Tibial artery (tissue), 4 donors: Measurements from ENCODE around the gene KEL.

Experiments used
- DNase-seq, 2 donors: peaks; one replicate each; pipeline ENCODE4 v3.0.0-alpha.2; 2019
- H3K27ac ChIP-seq, 2 donors: fragments of 200-600 bp; sonication (generic) in 1 of 2; 1 replicate in 1 of 2; 2 replicates in 1 of 2; pipeline ENCODE4 v1.5.1; 2018 to 2019; ENCODE audit warnings: mild to moderate bottlenecking in 1 of 2
- H3K27me3 ChIP-seq, 2 donors: fragments of 200-600 bp; sonication (generic) in 1 of 2; one replicate each; pipeline versions ENCODE4 v1.5.1 to v1.6.0; 2016 to 2019
- H3K36me3 ChIP-seq, 3 donors: fragments of 200-600 bp; sonication (generic) in 2 of 3; one replicate each; pipeline ENCODE4 v1.5.1; 2016 to 2019; ENCODE audit warnings: mild to moderate bottlenecking in 2 of 3
- H3K4me1 ChIP-seq, 4 donors: fragments of 200-600 bp; sonication (generic) in 2 of 4; 1 replicate in 3 of 4; 2 replicates in 1 of 4; pipeline ENCODE4 v1.5.1; 2016 to 2019
- H3K4me3 ChIP-seq, 2 donors: fragments of 200-600 bp; sonication (generic) in 1 of 2; 1 replicate in 1 of 2; 2 replicates in 1 of 2; pipeline ENCODE4 v1.5.1; 2018 to 2019; ENCODE audit warnings: mild to moderate bottlenecking in 2 of 2
- H3K9me3 ChIP-seq, 3 donors: fragments of 200-600 bp; sonication (generic) in 1 of 3; one replicate each; pipeline ENCODE4 v1.5.1; 2016 to 2019
- intact Hi-C: fragments of 100-400 bp; cut with DNase I; formaldehyde crosslinking; loops from one replicate; pipeline ENCODE4 v1.15.0; 2023; ENCODE audit warnings: low total_unique reads
- TF ChIP-seq, protein P1 (sequence below), 2 experiments: fragments of 200-600 bp in 1 of 2; fragments of 450-650 bp in 1 of 2; IDR thresholded peaks; one replicate each; pipeline ENCODE4 v1.5.1; 2017 to 2019; ENCODE audit warnings: antibody characterized with exemption in 2 of 2, mild to moderate bottlenecking in 1 of 2, moderate library complexity in 1 of 2

KEL gene

GRCh38 chr7:142904128-142904527 is 58.0 kb downstream of the KEL start:
- no peaks in the 10 kb centered on the region for H3K4me1 ChIP-seq
- H3K9me3 ChIP-seq: peaks cover 0 to 4% (median 0%) of the 10 kb centered on the region in 3 donors
- TF ChIP-seq, protein P1, sequence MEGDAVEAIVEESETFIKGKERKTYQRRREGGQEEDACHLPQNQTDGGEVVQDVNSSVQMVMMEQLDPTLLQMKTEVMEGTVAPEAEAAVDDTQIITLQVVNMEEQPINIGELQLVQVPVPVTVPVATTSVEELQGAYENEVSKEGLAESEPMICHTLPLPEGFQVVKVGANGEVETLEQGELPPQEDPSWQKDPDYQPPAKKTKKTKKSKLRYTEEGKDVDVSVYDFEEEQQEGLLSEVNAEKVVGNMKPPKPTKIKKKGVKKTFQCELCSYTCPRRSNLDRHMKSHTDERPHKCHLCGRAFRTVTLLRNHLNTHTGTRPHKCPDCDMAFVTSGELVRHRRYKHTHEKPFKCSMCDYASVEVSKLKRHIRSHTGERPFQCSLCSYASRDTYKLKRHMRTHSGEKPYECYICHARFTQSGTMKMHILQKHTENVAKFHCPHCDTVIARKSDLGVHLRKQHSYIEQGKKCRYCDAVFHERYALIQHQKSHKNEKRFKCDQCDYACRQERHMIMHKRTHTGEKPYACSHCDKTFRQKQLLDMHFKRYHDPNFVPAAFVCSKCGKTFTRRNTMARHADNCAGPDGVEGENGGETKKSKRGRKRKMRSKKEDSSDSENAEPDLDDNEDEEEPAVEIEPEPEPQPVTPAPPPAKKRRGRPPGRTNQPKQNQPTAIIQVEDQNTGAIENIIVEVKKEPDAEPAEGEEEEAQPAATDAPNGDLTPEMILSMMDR (IDR thresholded peaks at IDR 0.05): no peak
- H3K27ac ChIP-seq: no peak overlapping the region
- H3K36me3 ChIP-seq: no peaks in the 10 kb centered on the region
- peaks cover 0 to 4% of the 10 kb centered on the region in 2 donors for H3K27me3 ChIP-seq
- no peak for DNase-seq
- H3K4me3 ChIP-seq: no peak overlapping the region
- intact Hi-C loops: no loop called here

DNA sequence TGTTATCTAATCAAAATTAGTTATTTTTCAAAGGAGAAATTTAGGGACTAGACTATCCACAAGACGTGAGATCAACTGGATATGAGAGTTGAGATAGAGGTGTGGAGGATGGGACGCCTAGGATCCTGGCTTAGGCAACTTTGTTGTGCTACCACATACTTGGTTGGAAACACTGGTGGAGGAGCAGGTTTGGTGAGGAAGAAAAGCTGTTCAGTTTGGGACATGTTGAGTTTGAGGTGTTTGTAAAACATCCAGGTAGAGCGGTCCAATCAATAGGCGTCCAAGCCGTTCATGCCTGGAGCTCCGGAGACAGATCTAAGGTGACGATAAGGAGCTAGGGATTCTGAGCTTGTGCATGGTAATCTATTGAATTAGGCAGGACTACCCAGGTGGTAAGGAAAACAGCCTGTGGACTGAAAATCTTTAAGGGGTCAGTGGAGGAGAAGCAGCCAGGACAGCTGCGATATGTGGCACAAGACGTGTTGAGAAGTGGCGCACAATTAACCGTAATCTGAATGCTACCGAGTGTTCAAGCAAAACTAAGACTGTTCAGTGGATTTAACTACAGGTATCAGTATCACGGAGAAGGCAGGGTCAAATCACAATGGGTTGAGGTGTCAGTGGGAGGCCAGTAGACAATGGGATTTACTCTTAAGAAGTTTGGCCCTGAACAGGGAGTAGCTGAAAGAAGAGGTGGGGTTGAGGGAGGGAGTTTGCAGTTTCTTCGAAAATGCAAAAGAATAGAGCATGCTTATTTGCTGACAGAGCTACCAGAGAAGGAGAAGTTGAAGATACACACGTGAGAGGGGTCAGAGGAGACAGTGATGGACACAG is 60.5 kb downstream of the KEL start:
- Histone ChIP-seq H3K27me3 (no peaks in the 10 kb centered on the region), H3K9me3 (peaks cover 0 to 4% (median 0%) of the 10 kb centered on the region in 3 donors), H3K4me3 (no peak overlapping the region), H3K4me1 (no peaks in the 10 kb centered on the region), H3K27ac (no peak overlapping the region), H3K36me3 (no peaks in the 10 kb centered on the region)
- TF ChIP-seq, protein P1 (IDR thresholded peaks at IDR 0.05): no peak
- DNase-seq: no peak
- intact Hi-C loops: no loop called here

DNA sequence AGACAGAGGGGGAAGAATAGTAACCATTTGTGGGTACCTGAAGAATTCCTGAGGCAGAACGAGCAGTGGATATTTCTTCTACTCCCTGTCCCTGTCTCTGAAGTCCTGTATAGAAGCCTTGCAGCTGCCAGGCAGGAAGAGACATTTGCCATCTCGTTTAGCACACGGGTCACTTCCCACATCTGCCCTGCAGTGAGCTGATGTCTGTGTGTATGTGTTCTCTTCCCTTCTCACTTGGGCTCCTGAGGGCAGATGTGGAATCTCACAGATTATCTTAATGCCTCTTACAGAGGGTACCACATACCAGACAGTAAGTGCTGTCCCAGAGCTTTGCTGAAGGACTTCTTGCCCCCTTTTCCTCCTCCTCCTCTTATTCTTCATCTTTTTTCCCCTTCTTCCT is 62.5 kb downstream of the KEL start:
- H3K36me3 ChIP-seq: no peaks in the 10 kb centered on the region
- DNase-seq: no peak
- no peak overlapping the region for H3K4me3 ChIP-seq
- intact Hi-C loops: no loop called here
- H3K4me1 ChIP-seq: no peaks in the 10 kb centered on the region
- TF ChIP-seq, protein P1 (IDR thresholded peaks at IDR 0.05): no peak
- no peak overlapping the region for H3K27ac ChIP-seq
- H3K27me3 ChIP-seq: no peaks in the 10 kb centered on the region
- H3K9me3 ChIP-seq: peaks cover 0 to 4% (median 0%) of the 10 kb centered on the region in 3 donors

DNA sequence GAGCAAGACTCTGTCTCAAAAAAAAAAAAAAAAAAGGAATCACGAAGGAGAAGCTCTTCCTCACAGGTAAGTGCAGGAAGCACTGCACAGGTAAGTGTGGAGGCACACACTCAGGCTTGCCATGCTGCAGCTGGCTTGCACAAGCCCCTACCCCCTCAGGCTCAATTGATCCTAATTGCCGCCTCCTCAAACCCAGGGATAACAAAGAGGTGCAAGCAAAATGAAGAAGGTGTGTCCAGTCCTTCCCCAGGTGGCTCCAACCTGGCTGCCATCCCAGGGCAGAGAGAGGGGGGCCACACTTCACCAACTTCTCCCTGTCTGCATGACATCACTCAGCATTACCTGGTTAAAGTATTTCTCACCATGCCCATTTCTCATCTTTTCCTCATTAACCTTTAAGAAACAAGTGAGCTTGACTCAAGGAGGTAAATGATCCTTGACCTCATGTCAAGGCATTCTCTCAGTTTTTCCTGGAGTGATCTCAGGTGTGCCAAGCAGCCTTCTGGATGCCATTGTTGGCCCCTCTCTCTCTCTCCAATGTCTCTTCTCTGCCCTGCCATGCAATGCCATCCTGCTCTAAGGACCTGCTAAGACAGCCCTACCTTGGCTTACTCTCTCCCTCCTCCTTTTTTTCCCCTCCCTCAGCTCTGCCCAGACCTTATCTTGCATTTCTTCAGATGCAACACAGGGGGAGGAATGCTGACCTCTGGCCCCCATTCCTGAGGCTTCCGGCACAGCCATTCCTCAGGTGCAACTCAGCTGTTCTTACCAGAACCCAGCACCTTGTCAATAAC is 63.6 kb downstream of the KEL start:
- Histone ChIP-seq H3K27ac (no peak overlapping the region), H3K36me3 (no peaks in the 10 kb centered on the region), H3K27me3 (no peaks in the 10 kb centered on the region), H3K9me3 (no peaks in the 10 kb centered on the region), H3K4me3 (no peak overlapping the region), H3K4me1 (no peaks in the 10 kb centered on the region)
- TF ChIP-seq, protein P1 (IDR thresholded peaks at IDR 0.05): no peak
- no peak for DNase-seq
- intact Hi-C loops: no loop called here

DNA sequence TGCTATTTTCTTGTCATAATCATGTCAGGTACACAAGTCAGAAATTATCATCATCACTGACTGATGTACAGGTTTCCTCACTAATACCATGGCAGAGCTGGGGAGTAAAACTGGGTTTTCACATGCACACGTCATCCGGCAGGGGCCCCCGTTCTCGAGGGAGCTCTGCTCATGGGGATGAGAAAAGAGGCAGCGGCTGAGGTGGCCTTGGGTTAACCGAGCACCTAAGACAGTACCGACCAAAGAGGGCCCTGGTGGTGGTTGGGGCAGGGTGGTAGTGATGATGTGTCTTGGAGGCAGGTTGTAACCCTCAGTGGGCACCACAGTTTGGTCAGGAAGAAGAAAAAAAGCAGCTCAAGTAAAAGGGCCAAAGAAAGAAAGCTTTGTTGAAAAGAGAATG is 64.5 kb downstream of the KEL start:
- H3K9me3 ChIP-seq: no peaks in the 10 kb centered on the region
- H3K27ac ChIP-seq: no peak overlapping the region
- H3K4me3 ChIP-seq: no peak overlapping the region
- H3K4me1 ChIP-seq: no peaks in the 10 kb centered on the region
- no peaks in the 10 kb centered on the region for H3K36me3 ChIP-seq
- TF ChIP-seq, protein P1 (IDR thresholded peaks at IDR 0.05): no peak
- intact Hi-C loops: no loop called here
- H3K27me3 ChIP-seq: peaks cover 0 to 3% of the 10 kb centered on the region in 2 donors
- DNase-seq: no peak
